DOHH2 (cell line): Measurements from ENCODE around the gene GALNT14.

Experiments used
- H3F3A ChIP-seq: fragments of 200-600 bp; sonication (generic), shearing (Covaris generic); 2 replicates; pipeline ENCODE4 v1.6.0; 2016; ENCODE audit warnings: antibody characterized with exemption, mild to moderate bottlenecking; ENCODE audit not compliant: control insufficient read depth, insufficient read depth
- H3K27ac ChIP-seq: fragments of 200-600 bp; sonication (generic); 2 replicates; pipeline ENCODE4 v1.5.1; 2014; ENCODE audit warnings: low read depth, mild to moderate bottlenecking, low read length, moderate library complexity
- H3K27me3 ChIP-seq: fragments of 200-600 bp; sonication (generic); 2 replicates; pipeline ENCODE4 v1.6.1; 2014; ENCODE audit warnings: mild to moderate bottlenecking, low read length, mixed read lengths; ENCODE audit not compliant: control insufficient read depth
- H3K36me3 ChIP-seq: fragments of 200-600 bp; sonication (generic); 2 replicates; pipeline ENCODE4 v1.6.1; 2014; ENCODE audit warnings: mild to moderate bottlenecking, low read length, moderate library complexity, mixed read lengths; ENCODE audit not compliant: control insufficient read depth
- H3K4me1 ChIP-seq: fragments of 200-600 bp; sonication (generic); 2 replicates; pipeline ENCODE4 v1.6.1; 2014; ENCODE audit warnings: mild to moderate bottlenecking, low read length, mixed read lengths; ENCODE audit not compliant: control insufficient read depth
- H3K4me2 ChIP-seq: fragments of 200-600 bp; sonication (generic); 2 replicates; pipeline ENCODE4 v1.6.0; 2014; ENCODE audit warnings: mild to moderate bottlenecking, low read length, moderate library complexity
- H3K4me3 ChIP-seq: fragments of 200-600 bp; sonication (generic); 2 replicates; pipeline ENCODE4 v1.5.1; 2014; ENCODE audit warnings: mild to moderate bottlenecking, low read length, mixed read lengths
- H3K79me2 ChIP-seq: fragments of 200-600 bp; sonication (generic); 2 replicates; pipeline ENCODE4 v1.6.1; 2014; ENCODE audit warnings: mild to moderate bottlenecking, low read length, mixed read lengths; ENCODE audit not compliant: control insufficient read depth
- H3K9me2 ChIP-seq: fragments of 200-600 bp; sonication (generic); replicated peaks from 2 replicates; pipeline ENCODE4 v1.6.1; 2014; ENCODE audit warnings: mild to moderate bottlenecking, low read length, mixed read lengths; ENCODE audit not compliant: control insufficient read depth
- H3K9me3 ChIP-seq: fragments of 200-600 bp; sonication (generic); 2 replicates; pipeline ENCODE4 v1.6.1; 2014; ENCODE audit warnings: antibody characterized with exemption, low read length, mixed read lengths; ENCODE audit not compliant: control insufficient read depth, insufficient read depth
- H4K20me1 ChIP-seq: fragments of 200-600 bp; sonication (generic); 2 replicates; pipeline ENCODE4 v1.6.0; 2014; ENCODE audit warnings: low read depth, mild to moderate bottlenecking, antibody characterized with exemption, low read length, moderate library complexity; ENCODE audit not compliant: control insufficient read depth, insufficient read depth
- CTCF ChIP-seq: fragments of 200-600 bp; sonication (generic); IDR thresholded peaks from one replicate; pipeline ENCODE4 v1.5.1; 2014; ENCODE audit warnings: antibody characterized with exemption, mild to moderate bottlenecking, low read depth, low read length; ENCODE audit not compliant: poor library complexity, severe bottlenecking
- EZH2phosphoT487 ChIP-seq: fragments of 200-600 bp; sonication (generic); IDR thresholded peaks from 2 replicates; pipeline ENCODE4 v1.6.1; 2017; ENCODE audit warnings: borderline replicate concordance, mild to moderate bottlenecking, antibody characterized with exemption, low read length, moderate library complexity, mixed read lengths

GALNT14 gene

GRCh38 chr2:30903326-30903725, 234.9 kb downstream of the GALNT14 start:
- Histone ChIP-seq H3F3A (no peaks in the 10 kb centered on the region), H4K20me1 (no peaks in the 10 kb centered on the region), H3K9me3 (no peaks in the 10 kb centered on the region), H3K27ac (no peak overlapping the region), H3K9me2 (no peaks in the 10 kb centered on the region), H3K4me2 (no peak overlapping the region), H3K4me3 (no peak overlapping the region), H3K27me3 (no peaks in the 10 kb centered on the region), H3K79me2 (no peaks in the 10 kb centered on the region), H3K4me1 (no peaks in the 10 kb centered on the region), H3K36me3 (no peaks in the 10 kb centered on the region)
- TF ChIP-seq CTCF (no peak), EZH2phosphoT487 (no peak)

GRCh38 chr2:30900381-30900780, 237.9 kb downstream of the GALNT14 start:
- H3K9me2 ChIP-seq, result no peaks in the 10 kb centered on the region
- H3K27ac ChIP-seq, result no peak overlapping the region
- no peaks in the 10 kb centered on the region for H3K79me2 ChIP-seq
- H4K20me1 ChIP-seq, result no peaks in the 10 kb centered on the region
- no peaks in the 10 kb centered on the region for H3K27me3 ChIP-seq
- no peaks in the 10 kb centered on the region for H3K36me3 ChIP-seq
- no peak overlapping the region for H3K4me2 ChIP-seq
- H3K4me1 ChIP-seq, result no peaks in the 10 kb centered on the region
- H3F3A ChIP-seq, result no peaks in the 10 kb centered on the region
- H3K4me3 ChIP-seq, result no peak overlapping the region
- no peaks in the 10 kb centered on the region for H3K9me3 ChIP-seq
- TF ChIP-seq CTCF (no peak), EZH2phosphoT487 (no peak)

GRCh38 chr2:30899516-30900054, 238.7 kb downstream of the GALNT14 start:
- H3K4me2 ChIP-seq, result no peak overlapping the region
- no peak overlapping the region for H3K27ac ChIP-seq
- no peaks in the 10 kb centered on the region for H3K36me3 ChIP-seq
- no peaks in the 10 kb centered on the region for H3K27me3 ChIP-seq
- no peak overlapping the region for H3K4me3 ChIP-seq
- H4K20me1 ChIP-seq, result no peaks in the 10 kb centered on the region
- H3K79me2 ChIP-seq, result no peaks in the 10 kb centered on the region
- H3F3A ChIP-seq, result no peaks in the 10 kb centered on the region
- no peaks in the 10 kb centered on the region for H3K9me3 ChIP-seq
- H3K9me2 ChIP-seq, result no peaks in the 10 kb centered on the region
- no peak for TF ChIP-seq EZH2phosphoT487
- no peak for TF ChIP-seq CTCF
- no peaks in the 10 kb centered on the region for H3K4me1 ChIP-seq

- TF ChIP-seq EZH2phosphoT487, result no peak
- no peak for TF ChIP-seq CTCF
- Histone ChIP-seq H3K27me3 (0 out of 2 replicates have a peak, but pooled peaks cover 2% of the 10 kb centered on the region), H3K36me3 (no peaks in the 10 kb centered on the region), H4K20me1 (no peaks in the 10 kb centered on the region), H3K27ac (no peak overlapping the region), H3F3A (no peaks in the 10 kb centered on the region), H3K4me3 (no peak overlapping the region), H3K9me2 (no peaks in the 10 kb centered on the region), H3K79me2 (no peaks in the 10 kb centered on the region), H3K4me2 (no peak overlapping the region), H3K9me3 (no peaks in the 10 kb centered on the region), H3K4me1 (no peaks in the 10 kb centered on the region)
These were observed 240.7 kb downstream of the GALNT14 start for GRCh38 chr2:30897539-30897938.
